EL (cell line): Measurements from ENCODE around the gene ALG12.
A peak's percentile ranks its signal among the peaks of the same experiment; 100 is the strongest.

ENCODE experiments used
- DNase-seq: peaks from one replicate; pipeline ENCODE4 v3.0.0-alpha.2; 2016

Gene ALG12

DNA sequence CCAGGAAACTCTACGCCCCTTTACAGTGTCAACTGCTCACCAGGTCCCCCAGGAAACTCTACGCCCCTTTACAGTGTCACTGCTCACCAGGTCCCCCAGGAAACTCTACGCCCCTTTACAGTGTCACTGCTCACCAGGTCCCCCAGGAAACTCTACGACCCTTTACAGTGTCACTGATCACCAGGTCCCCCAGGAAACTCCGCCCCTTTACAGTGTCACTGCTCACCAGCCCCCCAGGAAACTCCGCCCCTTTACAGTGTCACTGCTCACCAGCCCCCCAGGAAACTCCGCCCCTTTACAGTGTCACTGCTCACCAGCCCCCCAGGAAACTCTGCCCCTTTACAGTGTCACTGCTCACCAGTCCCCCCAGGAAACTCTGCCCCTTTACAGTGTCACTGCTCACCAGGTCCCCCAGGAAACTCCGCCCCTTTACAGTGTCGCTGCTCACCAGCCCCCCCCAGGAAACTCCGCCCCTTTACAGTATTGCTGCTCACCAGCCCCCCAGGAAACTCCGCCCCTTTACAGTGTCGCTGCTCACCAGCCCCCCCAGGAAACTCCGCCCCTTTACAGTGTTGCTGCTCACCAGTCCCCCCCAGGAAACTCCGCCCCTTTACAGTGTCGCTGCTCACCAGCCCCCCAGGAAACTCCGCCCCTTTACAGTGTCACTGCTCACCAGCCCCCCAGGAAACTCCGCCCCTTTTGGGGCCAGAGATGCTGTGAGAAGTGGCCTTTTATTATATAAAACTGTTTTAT lies 27.0 kb upstream of the ALG12 start:
- peak; percentile 31 for DNase-seq

DNA sequence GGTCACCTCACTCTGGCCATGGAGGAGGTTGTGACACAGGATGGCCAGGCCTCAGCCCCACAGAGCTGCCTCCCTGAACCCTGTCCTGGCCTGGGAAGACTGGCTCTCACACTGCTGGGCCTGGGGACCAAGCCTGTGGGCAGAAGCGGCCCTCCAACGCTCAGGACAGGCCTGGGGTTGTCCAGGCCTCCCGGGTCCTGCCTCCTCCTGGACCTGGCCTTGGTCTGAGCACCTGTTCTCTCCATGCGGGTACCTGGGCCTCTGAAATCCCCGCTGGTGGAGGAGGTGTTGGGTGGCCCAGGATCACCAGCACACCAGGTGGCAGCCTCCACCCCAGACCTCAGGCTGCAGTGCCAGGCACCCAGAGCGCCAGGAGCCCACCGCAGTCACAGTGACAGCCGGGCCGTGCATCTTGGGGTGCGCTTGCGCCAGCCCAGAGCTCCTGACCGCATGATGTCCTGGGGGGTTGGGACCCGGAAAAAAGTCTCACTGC lies 26.2 kb upstream of the ALG12 start:
- no peak for DNase-seq

DNA sequence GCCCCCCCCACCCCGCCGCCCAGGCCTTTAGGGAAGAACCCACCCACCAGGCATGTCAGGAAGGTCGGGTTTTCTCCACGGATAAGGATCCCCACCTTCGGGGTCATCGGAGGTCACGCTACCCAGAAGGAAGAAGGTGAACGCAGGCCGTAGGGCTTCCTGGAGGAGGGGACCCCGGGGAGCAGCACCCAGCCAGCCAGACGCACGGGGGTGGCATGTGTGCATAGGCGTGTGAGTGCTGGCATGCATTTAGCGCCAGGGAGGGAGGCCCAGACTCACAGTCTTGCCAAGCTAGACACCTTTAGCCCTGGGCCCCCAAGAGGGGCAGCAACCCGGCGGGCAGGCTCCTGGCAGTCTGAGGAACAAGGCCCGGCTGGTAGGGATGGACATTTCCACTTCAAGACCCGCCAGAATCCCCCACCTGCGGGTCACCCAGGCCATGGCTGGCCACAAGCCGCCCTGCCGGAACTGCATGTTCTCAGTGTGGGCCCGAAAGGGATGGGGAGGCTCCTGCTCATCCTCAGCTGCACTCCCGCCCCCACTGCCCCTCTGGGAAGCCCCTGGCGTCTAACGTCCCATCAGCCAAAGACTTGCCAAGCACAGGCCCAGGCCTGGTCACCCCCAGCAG lies 25.6 kb upstream of the ALG12 start:
- no peak for DNase-seq

DNA sequence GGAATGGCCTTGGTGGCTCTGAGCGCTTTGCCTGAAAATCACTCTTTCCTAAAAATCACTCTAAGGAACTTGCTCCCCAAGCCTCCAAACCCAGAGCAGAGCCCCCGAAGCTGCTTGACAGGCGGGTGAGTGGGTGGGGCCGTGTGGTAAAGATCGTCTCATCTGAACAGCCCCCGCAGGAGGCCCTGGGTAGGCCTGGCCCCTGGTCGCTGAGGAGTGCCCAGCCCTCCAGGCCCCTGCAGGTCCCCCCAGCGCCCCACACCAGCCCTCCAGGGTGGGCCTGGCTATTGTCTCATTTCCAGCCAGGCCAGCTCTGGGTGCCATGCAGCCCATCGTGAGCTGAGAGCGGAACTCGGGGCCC lies 25.1 kb upstream of the ALG12 start:
- no peak for DNase-seq

DNA sequence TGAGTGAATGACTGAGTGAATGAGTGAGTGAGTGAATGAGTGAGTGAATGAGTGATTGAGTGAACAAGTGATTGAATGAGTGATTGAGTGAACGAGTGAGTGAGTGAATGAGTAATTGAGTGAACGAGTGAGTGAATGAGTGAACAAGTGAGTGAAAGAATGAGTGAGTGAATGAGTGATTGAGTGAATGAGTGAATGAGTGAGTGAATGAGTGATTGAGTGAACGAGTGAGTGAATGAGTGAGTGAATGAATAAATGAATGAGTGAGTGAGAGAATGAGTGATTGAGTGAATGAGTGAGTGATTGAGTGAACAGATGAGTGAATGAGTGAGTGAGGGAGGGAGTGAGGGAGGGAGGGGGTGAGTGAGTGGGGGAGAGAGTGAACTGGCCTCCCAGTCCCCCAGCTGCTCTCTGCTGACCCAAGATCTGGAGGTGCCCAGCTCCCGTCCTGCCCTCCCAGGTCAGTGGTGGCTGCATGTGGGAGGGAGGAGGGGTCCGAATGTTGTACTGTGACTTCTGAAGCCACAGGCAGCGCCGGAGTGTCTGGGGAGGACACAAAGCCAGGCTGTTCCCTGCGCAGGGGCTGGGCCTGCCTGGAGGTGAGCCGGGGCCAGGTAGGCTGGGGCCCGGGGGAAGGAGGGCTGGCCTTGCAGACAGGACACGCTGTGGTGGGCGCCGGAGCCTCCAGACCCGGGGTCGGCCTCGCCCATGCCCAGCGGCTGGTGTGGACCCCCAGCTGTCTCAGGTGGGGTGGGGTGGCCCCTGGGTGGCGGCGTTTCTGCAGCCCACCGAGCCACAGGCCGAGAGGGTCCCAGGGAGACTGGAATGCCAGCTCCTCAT lies 24.5 kb upstream of the ALG12 start:
- no peak for DNase-seq

DNA sequence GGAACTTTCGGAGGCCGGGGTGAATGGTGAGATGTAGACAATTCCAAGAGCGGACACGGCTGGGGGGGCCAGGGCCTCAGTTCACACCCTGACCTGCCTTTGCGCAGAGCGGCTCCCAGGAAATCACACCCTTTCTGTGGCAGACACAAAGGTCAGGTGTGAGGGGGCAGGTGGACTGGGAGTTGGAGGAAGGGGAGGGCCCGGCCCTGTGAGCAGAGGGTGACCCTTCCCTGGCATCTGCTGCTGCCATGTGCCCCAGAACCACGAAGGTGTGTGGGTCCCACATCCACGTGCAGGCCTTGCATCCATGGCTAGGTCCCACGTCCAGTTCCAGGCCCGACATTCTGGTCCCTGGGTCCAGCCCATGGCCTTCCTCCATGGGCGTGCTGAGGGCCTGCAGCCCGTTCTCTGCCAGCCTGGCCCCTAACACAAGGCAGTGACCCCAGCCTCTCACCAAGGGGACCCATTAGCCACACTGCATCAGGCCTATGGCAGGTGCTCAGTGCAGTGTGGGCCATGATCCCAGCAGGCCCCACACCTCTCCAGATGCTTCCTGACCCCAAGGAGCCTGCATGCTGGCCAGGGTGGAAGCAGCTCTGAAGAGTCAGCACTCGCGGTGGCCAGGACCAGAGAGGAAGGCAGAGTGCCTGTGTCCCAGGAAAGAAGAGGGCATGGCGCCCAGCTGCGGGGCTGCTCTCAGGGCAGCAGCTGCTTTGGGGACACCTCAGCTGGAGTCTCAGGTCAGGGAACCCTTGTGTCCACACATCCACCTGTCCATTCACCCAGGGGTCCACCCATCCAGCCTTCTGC lies 23.5 kb upstream of the ALG12 start:
- DNase-seq = no peak

DNA sequence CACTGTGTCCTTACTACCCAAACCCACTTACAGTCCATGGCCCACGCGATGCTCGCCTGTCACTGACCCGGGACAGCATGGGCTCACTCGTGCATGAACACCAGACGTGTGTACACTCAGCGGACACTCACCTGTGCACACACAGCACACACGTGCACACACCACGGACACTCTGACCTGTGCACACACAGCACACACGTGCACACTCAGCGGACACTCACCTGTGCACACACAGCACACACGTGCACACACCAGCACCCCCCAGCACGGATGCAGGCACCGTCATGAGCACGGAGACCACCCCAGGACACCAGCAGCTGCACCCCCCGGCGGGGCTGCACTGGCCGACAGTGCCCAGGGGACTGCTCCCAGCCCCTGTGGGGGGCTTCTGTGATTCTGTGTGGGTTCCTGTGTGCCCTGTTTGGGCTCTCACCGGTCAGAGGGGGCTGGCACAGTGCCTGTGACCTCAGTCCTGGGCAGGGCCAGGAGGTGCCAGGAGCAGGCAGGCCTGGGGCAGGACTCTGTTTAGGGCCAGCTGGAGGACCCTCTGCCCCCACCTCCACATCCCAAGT lies 20.4 kb upstream of the ALG12 start:
- DNase-seq = no peak

DNA sequence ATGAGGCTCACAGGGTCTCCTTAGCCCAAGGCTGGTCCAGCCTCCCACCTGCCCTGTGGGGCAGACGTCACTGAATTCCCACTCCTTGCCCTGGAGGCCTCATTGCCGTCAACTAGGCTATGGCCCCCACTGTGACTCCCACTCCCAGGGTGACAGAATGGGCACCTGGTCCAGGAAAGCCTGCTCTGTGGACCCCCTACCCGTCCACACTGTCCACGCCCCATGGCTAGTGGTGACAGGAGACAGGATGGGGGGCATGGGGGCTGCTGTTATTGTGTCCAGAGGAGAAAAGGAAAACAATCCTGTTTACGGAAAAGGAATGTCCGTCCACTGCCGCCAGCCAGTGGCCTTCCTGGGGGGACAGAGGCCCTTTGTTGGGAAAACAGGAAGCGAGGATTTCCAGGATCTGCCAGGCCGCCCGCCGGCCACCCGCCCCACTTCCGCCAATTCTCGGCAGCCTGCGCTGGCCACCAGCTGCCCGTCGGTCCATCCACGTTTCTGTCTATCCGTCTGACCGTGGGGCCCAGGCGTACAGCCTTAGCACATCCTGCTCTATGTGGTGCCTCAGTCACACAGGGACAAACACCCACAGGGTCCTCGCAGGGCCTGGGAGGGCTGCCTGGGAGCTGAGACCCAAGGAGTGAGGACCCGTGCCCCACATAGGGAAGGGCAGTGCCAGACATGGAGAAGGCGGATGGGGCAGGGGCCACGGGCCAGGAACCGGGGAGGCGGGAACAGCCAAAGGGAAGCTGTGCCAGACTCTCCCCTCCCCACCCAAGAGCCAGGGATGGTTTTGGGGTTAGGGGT lies 19.7 kb upstream of the ALG12 start:
- no peak for DNase-seq

DNA sequence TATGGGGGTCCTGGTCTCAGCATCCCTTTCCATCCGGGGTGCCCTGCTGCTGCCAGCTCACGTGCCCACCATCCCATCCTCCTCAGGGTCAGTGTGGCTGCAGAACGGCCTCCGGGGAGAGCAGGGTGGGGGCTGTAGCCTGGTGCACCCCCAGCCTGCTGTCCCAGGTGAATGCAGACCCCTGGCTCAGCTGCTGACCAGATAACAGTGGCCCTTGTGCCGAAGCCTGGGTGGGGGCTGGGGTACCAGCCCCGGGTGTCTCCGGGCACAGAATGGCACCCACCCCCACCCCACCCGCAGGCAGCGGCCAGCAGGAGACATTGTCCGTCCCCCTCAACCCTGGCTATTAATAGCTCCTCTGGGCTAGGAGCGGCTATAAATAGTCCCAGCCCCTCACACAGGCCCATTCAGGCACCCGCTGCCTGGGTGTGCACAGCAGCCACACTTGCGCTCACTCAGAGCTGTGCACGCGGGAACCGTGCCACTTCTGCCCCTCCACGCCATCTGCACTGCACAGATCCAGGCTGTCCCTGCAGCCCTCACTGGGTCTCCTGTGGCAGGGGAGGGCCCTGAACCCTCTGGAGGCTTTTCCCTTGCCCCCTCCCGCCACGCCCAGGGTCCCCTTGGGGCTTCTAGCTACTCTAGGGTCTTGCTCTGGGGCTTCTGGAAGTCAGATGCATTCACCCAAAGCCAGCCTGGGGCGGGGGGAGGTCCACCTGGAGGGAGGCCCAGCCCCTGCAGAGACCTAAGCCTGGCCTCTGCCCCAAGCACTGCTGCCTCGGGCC lies 18.9 kb upstream of the ALG12 start:
- no peak for DNase-seq

DNA sequence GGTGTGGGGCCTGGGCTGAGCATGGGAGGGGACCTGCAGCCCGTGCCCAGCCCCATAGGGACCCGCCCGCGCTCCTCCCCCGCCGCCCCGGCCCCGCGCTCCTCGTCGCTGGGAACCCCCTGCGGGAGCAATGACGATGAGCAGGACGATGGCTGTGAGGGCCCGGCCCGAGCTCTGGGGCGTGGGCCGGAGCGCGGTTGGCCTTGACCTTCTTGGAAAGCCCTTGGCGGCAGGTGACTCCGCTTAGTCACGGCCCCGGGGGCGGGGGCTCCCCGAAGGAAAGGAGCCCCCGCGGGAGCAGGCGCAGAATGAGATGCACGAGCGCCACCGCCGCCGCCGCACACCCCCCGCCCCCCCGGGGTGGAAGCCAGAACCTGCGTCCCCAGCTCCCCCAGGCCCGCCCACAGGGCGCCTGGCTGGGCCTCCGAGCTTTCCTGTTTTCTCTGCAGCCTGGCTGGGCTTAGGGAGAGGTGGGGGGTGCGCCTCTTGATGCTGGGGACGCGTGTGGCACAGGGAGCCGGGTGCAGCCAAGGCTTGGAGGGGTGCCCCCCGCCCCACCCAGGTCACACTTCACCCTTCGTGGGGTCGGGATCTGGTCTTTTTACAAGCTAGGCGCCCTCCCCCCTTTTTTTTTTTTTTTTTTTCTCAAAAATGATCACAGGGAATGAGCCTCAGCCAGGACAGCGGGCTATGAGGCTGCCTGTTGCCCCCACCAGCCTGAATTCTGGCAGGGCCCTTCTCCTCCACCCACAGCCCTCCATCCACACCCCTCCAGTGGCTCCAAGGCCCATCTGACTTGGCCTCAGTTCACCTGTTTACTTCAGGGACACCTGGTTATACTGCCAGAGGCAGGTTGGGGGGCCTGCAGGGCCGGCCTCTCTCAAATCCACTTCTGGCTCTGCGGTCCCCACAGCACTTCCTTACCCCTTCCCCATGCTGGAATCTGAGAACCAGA lies 18.1 kb upstream of the ALG12 start:
- DNase-seq = peak; percentile 90

DNA sequence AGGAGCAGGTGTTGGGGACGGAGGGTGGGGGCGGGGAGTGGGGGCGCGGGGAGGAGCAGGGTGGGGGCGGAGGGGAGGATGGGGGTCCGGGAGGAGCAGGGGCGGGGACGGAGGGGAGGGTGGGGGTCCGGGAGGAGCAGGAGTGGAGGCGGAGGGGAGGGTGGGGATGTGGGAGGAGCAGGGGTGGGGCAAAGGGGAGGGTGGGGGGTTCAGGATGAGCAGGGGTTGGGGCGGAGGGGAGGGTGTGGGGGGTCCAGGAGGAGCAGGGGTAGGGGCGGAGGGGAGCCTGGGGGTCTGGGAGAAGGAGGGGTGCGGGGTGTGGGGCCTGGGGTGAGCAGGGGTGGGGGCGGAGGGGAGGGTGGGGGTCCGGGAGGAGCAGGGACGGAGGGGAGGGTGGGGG lies 17.3 kb upstream of the ALG12 start:
- DNase-seq = no peak

DNA sequence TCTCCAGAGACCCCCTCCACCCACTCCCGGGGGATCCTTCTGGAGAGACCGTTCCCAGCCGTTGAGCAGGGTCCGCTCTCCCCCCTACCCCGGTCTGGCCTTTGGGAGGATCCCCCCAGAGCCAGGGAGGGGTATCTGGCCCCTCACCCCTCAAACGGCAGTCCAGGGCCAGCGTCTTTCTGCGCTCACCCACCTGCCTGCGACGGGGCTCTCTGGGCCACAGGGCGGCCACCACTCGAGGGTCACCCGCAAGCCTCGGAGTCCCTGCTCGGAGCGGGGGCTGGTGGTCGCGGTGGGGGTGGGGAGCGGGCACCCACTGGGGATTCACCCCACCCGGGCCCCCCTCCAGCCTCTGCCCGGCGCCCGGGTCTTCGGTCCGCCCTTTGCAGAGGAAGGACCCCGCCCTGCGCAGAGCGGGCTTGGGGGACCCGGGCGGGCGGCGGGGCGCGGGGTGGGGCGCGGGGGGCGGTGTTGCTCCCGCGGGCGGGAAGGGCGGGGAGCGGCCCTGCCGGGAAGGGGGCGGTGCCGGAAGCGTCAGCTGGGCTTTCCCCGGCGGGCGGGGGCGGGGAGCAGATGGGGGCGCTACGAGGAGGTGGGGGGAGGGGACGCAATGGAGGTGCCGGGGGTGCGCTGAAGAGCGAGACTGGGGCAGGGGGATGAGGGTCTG lies 16.8 kb upstream of the ALG12 start:
- DNase-seq = peak; percentile 64

DNA sequence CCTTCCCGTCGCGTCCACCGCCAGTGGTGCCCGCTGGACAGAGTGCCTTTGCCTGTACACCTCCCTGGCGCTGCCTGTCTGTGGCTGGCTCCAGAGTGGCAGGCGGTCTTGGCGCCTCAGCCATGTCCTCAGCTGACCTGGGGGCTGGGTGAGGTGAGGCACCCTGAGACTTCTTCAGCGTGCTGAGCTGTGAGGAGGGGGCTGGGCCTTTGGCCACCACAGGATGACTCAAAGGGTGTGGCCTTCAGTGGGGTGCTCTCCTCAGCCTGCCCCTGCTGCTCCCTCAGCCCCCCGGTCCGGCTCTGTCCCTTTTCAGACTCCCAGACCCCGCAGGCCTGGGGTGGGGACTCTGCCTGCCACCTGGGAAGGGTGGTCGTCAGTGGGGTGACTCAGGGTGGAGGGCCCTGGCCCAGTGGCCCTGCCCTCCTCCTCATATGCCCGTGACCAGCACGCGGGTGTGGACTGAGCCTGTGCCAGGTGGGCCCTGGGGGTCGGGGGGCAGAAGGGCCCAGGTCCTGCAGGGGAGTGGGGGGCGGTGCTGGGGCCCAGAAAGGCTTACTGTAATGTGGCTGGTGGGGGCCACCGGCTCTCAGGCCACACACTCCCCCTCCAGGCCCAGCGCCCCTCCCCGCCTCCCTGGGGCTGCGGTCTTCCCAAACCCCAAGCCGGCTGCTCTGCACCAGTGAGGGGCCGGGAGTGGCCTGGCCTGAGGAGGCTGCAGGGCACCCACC lies 16.1 kb upstream of the ALG12 start:
- DNase-seq = peak; percentile 26

DNA sequence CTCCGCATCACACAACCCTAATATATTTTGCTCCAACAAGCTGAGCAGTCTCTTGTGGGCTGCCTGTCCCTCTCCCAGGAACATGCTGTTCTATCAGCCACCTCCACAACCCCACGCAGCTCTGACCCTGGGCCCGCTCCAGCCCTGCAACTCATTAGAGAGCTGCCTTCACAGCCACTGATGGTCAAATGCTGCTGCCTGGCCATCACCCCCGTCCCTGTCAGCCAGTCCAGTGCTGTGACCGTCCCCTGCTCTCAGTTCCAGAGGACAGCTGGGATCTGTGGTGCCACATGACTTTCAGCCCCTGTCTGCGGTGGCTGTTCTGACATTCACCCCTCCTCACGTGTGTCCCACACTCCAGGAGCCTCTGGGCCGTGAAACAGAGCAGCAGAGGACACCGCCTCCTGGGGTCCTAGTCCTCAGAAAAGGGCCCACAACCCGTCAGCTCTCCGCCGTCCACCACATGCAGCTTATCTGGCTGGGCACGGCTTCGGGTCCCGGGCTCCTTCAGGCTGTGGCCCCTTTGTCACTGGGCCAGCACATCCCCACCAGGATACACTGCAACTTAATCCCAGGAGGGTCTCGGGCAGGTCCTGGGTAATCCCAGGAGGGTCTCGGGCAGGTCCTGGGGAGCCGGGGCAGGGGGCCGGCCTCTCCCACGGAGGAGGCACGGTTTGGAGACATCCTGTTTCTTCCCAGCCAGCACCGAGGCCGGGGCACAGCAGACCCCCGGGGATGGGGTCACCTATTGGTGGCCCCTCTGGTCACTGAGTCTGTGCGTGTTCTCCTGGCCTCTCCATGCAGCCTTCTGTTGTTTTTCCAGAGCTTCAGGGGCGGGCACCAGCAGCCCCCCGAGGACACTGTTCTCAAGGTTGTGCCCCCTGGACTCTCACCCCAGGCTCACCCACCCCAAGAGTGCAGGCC lies 15.3 kb upstream of the ALG12 start:
- DNase-seq = no peak

DNA sequence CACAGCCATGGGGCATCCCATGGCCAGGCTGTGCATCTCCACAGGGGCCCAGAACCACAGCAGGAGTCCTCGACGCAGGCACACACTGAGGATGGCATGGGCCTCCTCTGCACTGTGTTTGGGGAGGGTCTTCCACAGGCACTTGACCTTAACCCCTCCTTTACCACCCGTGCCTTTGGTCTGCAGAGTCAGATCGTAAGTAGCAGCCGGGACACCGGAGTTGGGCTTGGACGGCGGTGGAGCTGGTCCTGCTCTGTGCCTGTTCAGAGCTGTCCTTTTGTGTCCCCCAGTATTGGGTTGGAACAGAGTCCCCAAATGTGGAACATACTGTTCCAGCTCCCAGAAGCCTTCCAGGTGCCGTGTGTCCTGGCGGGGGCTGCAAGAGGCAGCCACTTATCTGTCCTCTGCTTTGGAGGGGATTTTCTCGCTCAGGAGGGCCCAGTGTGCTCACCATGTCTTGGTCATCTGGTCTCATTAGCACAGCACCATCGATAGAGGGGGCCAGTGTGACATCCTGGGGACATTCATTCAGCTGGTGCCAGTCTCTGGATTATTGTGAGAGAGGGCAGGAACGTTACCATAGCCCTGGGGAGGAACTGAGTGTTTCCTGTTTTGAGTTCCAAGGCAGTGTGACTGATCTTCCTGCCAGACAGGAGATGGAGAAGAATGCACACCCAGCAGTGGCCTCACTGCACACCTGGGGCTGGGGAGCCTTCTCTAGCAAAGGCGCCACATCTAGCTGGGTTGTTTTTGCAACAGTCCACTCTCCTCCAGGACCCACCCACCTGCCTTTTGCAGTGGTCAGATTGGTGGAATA lies 12.6 kb upstream of the ALG12 start:
- peak; percentile 81 for DNase-seq

DNA sequence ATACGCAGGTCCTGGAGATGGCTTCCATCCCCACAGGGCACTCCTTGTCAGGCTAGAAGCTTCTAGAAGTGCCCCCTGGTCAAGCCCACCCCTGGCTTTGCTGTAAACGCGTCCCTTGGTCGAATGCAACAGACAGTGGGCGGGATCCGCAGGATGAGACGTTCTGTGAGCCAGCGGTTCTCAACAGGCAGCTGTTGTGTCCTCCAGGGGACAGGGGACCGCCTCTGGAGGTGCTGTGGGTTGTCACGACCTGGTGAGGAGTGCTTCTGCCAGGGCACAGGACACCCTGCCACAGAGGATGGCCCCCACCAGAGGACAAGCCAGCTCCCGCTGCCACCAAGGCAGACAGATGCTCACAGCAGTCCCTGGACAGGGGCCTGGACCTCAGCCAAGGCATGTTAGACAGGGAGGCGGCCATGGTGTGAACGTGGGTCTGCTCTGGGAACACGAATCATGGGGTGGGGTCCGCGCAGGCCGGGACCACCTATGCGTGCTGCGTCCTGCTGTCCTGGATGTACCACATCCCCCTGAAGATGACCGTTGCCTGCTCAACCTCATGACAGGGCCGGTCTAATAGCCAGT lies 11.8 kb upstream of the ALG12 start:
- DNase-seq = no peak
